Measurements from ENCODE around the gene BRCC3.

BRCC3 gene

GRCh38 chrX:155056877-155057792 is 14.2 kb upstream of the BRCC3 start:
- no peaks in the 10 kb centered on the region for H3K9me2 ChIP-seq (ENCODE audit: low read depth, low read length)
- peaks cover 20% of the 10 kb centered on the region for H3K36me3 ChIP-seq (ENCODE audit: insufficient read depth, low read length)
- H3K4me1 ChIP-seq (ENCODE audit: insufficient read depth, low read length, severe bottlenecking) = peaks cover 13% of the 10 kb centered on the region
- no peaks in the 10 kb centered on the region for H3F3A ChIP-seq (ENCODE audit: insufficient read depth, low read length)
- H3K79me2 ChIP-seq (ENCODE audit: insufficient read depth, low read length) = no peaks in the 10 kb centered on the region
- H3K9me3 ChIP-seq (ENCODE audit: low read length) = no peaks in the 10 kb centered on the region
- TF ChIP-seq EZH2 (IDR thresholded peaks at IDR 0.05; ENCODE audit: borderline replicate concordance, low read length) = no peak
- TF ChIP-seq, protein P1, sequence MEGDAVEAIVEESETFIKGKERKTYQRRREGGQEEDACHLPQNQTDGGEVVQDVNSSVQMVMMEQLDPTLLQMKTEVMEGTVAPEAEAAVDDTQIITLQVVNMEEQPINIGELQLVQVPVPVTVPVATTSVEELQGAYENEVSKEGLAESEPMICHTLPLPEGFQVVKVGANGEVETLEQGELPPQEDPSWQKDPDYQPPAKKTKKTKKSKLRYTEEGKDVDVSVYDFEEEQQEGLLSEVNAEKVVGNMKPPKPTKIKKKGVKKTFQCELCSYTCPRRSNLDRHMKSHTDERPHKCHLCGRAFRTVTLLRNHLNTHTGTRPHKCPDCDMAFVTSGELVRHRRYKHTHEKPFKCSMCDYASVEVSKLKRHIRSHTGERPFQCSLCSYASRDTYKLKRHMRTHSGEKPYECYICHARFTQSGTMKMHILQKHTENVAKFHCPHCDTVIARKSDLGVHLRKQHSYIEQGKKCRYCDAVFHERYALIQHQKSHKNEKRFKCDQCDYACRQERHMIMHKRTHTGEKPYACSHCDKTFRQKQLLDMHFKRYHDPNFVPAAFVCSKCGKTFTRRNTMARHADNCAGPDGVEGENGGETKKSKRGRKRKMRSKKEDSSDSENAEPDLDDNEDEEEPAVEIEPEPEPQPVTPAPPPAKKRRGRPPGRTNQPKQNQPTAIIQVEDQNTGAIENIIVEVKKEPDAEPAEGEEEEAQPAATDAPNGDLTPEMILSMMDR (IDR thresholded peaks at IDR 0.05; ENCODE audit: low read length) = peak; percentile 68; the same call in 1 of the 2 replicates
- no peaks in the 10 kb centered on the region for H3K27me3 ChIP-seq (ENCODE audit: insufficient read depth, low read length)
- H3K9ac ChIP-seq (ENCODE audit: low read length) = peak overlapping the region; percentile 35; the same call in 1 of the 2 replicates
- H3K4me3 ChIP-seq (ENCODE audit: low read depth, low read length, poor library complexity, severe bottlenecking) = peak overlapping the region; percentile 54
- no peaks in the 10 kb centered on the region for H4K20me1 ChIP-seq (ENCODE audit: insufficient read depth, low read length)
- H3K4me2 ChIP-seq (ENCODE audit: low read length) = peak overlapping the region; percentile 68
- H2AFZ ChIP-seq (ENCODE audit: low read length) = no peak overlapping the region
- no peak overlapping the region for H3K27ac ChIP-seq (ENCODE audit: low read depth, low read length, poor library complexity, severe bottlenecking)

DNA sequence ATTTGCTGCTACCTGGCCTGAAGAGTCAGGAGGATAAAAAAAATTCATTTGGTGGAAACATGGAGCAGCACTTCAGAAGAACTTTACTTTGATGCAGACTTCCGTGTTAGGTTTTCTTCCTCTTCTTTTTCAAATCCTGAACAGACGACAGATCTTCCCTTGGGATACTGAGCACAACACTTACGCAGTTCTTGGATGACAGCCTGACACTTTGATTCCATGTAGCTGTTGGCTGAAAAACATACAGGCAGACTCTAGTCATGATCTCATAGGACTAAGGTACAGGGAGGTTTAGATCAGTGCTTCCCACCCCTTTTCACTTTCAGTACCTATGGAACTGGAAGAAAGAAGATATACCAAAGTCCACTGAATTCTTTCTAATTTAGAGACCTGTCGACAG is 9.5 kb upstream of the BRCC3 start:
- no peak overlapping the region for H3K9ac ChIP-seq (ENCODE audit: low read length)

GRCh38 chrX:155065035-155065734 is 6.1 kb upstream of the BRCC3 start:
- Histone ChIP-seq H3K79me2 (ENCODE audit: insufficient read depth, low read length) (peaks cover 18% of the 10 kb centered on the region), H3K9ac (ENCODE audit: low read length) (no peak overlapping the region), H3K36me3 (ENCODE audit: insufficient read depth, low read length) (peaks cover 25% of the 10 kb centered on the region), H2AFZ (ENCODE audit: low read length) (no peak overlapping the region), H3K9me2 (ENCODE audit: low read depth, low read length) (no peaks in the 10 kb centered on the region), H4K20me1 (ENCODE audit: insufficient read depth, low read length) (no peaks in the 10 kb centered on the region), H3F3A (ENCODE audit: insufficient read depth, low read length) (no peaks in the 10 kb centered on the region), H3K4me2 (ENCODE audit: low read length) (no peak overlapping the region), H3K4me1 (ENCODE audit: insufficient read depth, low read length, severe bottlenecking) (peaks cover 21% of the 10 kb centered on the region), H3K27me3 (ENCODE audit: insufficient read depth, low read length) (no peaks in the 10 kb centered on the region), H3K4me3 (ENCODE audit: low read depth, low read length, poor library complexity, severe bottlenecking) (no peak overlapping the region), H3K9me3 (ENCODE audit: low read length) (no peaks in the 10 kb centered on the region), H3K27ac (ENCODE audit: low read depth, low read length, poor library complexity, severe bottlenecking) (no peak overlapping the region)
- no peak for TF ChIP-seq EZH2 (IDR thresholded peaks at IDR 0.05; ENCODE audit: borderline replicate concordance, low read length)
- TF ChIP-seq, protein P1 (IDR thresholded peaks at IDR 0.05; ENCODE audit: low read length) = no peak

More for the DNA sequence above, 9.5 kb upstream of the BRCC3 start:
- no peaks in the 10 kb centered on the region for H3K79me2 ChIP-seq (ENCODE audit: insufficient read depth, low read length)
- H3K9me2 ChIP-seq (ENCODE audit: low read depth, low read length) = no peaks in the 10 kb centered on the region
- H3K4me2 ChIP-seq (ENCODE audit: low read length) = no peak overlapping the region
- no peaks in the 10 kb centered on the region for H3K9me3 ChIP-seq (ENCODE audit: low read length)
- H3K36me3 ChIP-seq (ENCODE audit: insufficient read depth, low read length) = peaks cover 32% of the 10 kb centered on the region
- no peaks in the 10 kb centered on the region for H3F3A ChIP-seq (ENCODE audit: insufficient read depth, low read length)
- H3K27ac ChIP-seq (ENCODE audit: low read depth, low read length, poor library complexity, severe bottlenecking) = no peak overlapping the region
- H3K27me3 ChIP-seq (ENCODE audit: insufficient read depth, low read length) = no peaks in the 10 kb centered on the region
- no peak overlapping the region for H3K4me3 ChIP-seq (ENCODE audit: low read depth, low read length, poor library complexity, severe bottlenecking)
- peaks cover 10% of the 10 kb centered on the region for H3K4me1 ChIP-seq (ENCODE audit: insufficient read depth, low read length, severe bottlenecking)
- H4K20me1 ChIP-seq (ENCODE audit: insufficient read depth, low read length) = no peaks in the 10 kb centered on the region
- H2AFZ ChIP-seq (ENCODE audit: low read length) = no peak overlapping the region
- TF ChIP-seq, protein P1 (IDR thresholded peaks at IDR 0.05; ENCODE audit: low read length) = no peak
- TF ChIP-seq EZH2 (IDR thresholded peaks at IDR 0.05; ENCODE audit: borderline replicate concordance, low read length) = no peak
